HG03575 (cell line): ENCODE data around the gene UBE4B.
"Not testable (repeated sequence)": the region's sequence is repeated elsewhere in the genome, so short reads cannot be mapped to it uniquely, and the experiment has no call there.

Source experiments
- ATAC-seq: cut with Tn5 transposase; IDR thresholded peaks from one replicate; pipeline ENCODE4 v1.9.1; 2021; ENCODE audit not compliant: unreplicated experiment, insufficient number of reproducible peaks, low FRiP score; ENCODE audit errors: extremely low read depth

UBE4B gene

GRCh38 chr1:10104834-10105233 is 72.1 kb downstream of the UBE4B start:
- no peak for ATAC-seq

GRCh38 chr1:10105484-10105883 is 72.7 kb downstream of the UBE4B start:
- ATAC-seq, result no peak

- no peak for ATAC-seq
Observed at GRCh38 chr1:10106241-10106640, 73.5 kb downstream of the UBE4B start.

GRCh38 chr1:10106756-10107475 is 74.2 kb downstream of the UBE4B start:
- ATAC-seq, result no peak

GRCh38 chr1:10107476-10107847 is 74.7 kb downstream of the UBE4B start:
- not testable (repeated sequence) for ATAC-seq

- ATAC-seq, result no peak
Observed at GRCh38 chr1:10108134-10108663, 75.4 kb downstream of the UBE4B start.

- no peak for ATAC-seq
Observed at GRCh38 chr1:10108948-10109708, 76.4 kb downstream of the UBE4B start.

- ATAC-seq, result no peak
Observed at GRCh38 chr1:10113501-10113900, 80.7 kb downstream of the UBE4B start.

- ATAC-seq, result no peak
Observed at GRCh38 chr1:10114746-10115145, 82.0 kb downstream of the UBE4B start.

- ATAC-seq, result no peak
Observed at GRCh38 chr1:10117132-10117531, 84.4 kb downstream of the UBE4B start.

GRCh38 chr1:10117865-10118264 is 85.1 kb downstream of the UBE4B start:
- ATAC-seq, result no peak

- no peak for ATAC-seq
Observed at GRCh38 chr1:10121688-10122087, 88.9 kb downstream of the UBE4B start.

- ATAC-seq, result no peak
Observed at GRCh38 chr1:10122926-10123325, 90.2 kb downstream of the UBE4B start.

GRCh38 chr1:10128101-10128765 is 95.5 kb downstream of the UBE4B start:
- ATAC-seq, result no peak

GRCh38 chr1:10132316-10132715 is 99.6 kb downstream of the UBE4B start:
- ATAC-seq, result no peak

- ATAC-seq, result no peak
Observed at GRCh38 chr1:10132852-10133251, 100.1 kb downstream of the UBE4B start.

GRCh38 chr1:10140981-10141380 is 108.2 kb downstream of the UBE4B start:
- ATAC-seq, result no peak

- no peak for ATAC-seq
Observed at GRCh38 chr1:10143961-10144485, 111.3 kb downstream of the UBE4B start.

GRCh38 chr1:10146391-10146790 is 113.6 kb downstream of the UBE4B start:
- no peak for ATAC-seq

- no peak for ATAC-seq
Observed at GRCh38 chr1:10149231-10149630, 116.5 kb downstream of the UBE4B start.
